ENCODE data around the gene NR2C2.

GRCh38 chr3:15063656-15064286, 116.4 kb downstream of the NR2C2 start:
- TF ChIP-seq, protein P1, sequence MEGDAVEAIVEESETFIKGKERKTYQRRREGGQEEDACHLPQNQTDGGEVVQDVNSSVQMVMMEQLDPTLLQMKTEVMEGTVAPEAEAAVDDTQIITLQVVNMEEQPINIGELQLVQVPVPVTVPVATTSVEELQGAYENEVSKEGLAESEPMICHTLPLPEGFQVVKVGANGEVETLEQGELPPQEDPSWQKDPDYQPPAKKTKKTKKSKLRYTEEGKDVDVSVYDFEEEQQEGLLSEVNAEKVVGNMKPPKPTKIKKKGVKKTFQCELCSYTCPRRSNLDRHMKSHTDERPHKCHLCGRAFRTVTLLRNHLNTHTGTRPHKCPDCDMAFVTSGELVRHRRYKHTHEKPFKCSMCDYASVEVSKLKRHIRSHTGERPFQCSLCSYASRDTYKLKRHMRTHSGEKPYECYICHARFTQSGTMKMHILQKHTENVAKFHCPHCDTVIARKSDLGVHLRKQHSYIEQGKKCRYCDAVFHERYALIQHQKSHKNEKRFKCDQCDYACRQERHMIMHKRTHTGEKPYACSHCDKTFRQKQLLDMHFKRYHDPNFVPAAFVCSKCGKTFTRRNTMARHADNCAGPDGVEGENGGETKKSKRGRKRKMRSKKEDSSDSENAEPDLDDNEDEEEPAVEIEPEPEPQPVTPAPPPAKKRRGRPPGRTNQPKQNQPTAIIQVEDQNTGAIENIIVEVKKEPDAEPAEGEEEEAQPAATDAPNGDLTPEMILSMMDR (optimal IDR thresholded peaks at IDR 0.05 in 1 of 3, IDR thresholded peaks at IDR 0.05 in 1 of 3, conservative IDR thresholded peaks at IDR 0.05 in 1 of 3; ENCODE audit: extremely low read depth in 1 of 3, insufficient read depth in 2 of 3, low read length in 3 of 3) = no peak
- TF ChIP-seq EZH2 (IDR thresholded peaks at IDR 0.05; ENCODE audit: low read length) = no peak

Data from keratinocyte (primary cell).